Lower leg skin (tissue), 3 donors: Measurements from ENCODE around the gene NINJ2.

Source experiments
- POLR2A ChIP-seq, 2 donors: fragments of 450-650 bp; IDR thresholded peaks; one replicate each; pipeline ENCODE4 v1.6.1; 2016 to 2017; ENCODE audit warnings: antibody characterized with exemption in 2 of 2, mild to moderate bottlenecking in 1 of 2, moderate library complexity in 1 of 2
- TF ChIP-seq, protein P1 (sequence below), 3 donors: fragments of 450-650 bp; IDR thresholded peaks; one replicate each; pipeline ENCODE4 v1.5.1; 2016; ENCODE audit warnings: antibody characterized with exemption in 3 of 3, mild to moderate bottlenecking in 3 of 3, moderate library complexity in 2 of 3

DNA sequence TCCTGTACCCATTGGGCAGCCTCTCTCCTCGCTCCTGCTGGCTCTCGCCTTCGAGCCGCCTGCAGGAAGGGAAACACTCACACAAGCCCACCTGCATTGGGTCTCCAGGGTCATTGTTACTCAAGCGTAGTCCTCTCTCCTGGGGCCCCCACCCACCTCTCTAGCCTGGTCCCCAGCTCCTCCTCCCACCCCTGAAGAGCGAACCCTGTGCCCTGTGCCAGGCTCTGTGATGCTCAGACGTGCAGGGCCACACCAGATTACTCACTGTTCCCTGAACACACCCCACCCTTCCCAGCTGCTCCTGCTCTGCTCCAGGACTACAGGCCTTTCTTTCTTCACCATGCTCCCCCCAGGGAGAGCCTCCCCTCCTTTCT, 88.1 kb downstream of the NINJ2 start:
- TF ChIP-seq, protein P1, sequence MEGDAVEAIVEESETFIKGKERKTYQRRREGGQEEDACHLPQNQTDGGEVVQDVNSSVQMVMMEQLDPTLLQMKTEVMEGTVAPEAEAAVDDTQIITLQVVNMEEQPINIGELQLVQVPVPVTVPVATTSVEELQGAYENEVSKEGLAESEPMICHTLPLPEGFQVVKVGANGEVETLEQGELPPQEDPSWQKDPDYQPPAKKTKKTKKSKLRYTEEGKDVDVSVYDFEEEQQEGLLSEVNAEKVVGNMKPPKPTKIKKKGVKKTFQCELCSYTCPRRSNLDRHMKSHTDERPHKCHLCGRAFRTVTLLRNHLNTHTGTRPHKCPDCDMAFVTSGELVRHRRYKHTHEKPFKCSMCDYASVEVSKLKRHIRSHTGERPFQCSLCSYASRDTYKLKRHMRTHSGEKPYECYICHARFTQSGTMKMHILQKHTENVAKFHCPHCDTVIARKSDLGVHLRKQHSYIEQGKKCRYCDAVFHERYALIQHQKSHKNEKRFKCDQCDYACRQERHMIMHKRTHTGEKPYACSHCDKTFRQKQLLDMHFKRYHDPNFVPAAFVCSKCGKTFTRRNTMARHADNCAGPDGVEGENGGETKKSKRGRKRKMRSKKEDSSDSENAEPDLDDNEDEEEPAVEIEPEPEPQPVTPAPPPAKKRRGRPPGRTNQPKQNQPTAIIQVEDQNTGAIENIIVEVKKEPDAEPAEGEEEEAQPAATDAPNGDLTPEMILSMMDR (IDR thresholded peaks at IDR 0.05): no peak
- no peak for TF ChIP-seq POLR2A (IDR thresholded peaks at IDR 0.05)
